ENCODE results near the gene MYCL.

- no peak for TF ChIP-seq POLR2AphosphoS5 (IDR thresholded peaks at IDR 0.05; ENCODE audit: low read depth, low read length)
- no peak for TF ChIP-seq CTCF (IDR thresholded peaks at IDR 0.05)
- no peak for TF ChIP-seq SIN3A (IDR thresholded peaks at IDR 0.05; ENCODE audit: borderline replicate concordance, insufficient read depth, low read depth, low read length)
Measured at GRCh38 chr1:39872698-39873097, 29.0 kb downstream of the MYCL start.

Measured in Panc1 (cell line).